ENCODE data around the gene KRT78. TPM values are rescaled to one million over a fixed set of nuclear protein-coding genes. Genes with fewer than 3 reads are reported as not detected.
"Not testable (repeated sequence)": the region's sequence is repeated elsewhere in the genome, so short reads cannot be mapped to it uniquely, and the experiment has no call there.

The KRT78 gene
- polyA plus RNA-seq, 1 experiment = not detected

GRCh38 chr12:52892207-52892852 is 43.5 kb upstream of the KRT78 start:
- ChIA-PET CTCF (interaction anchor here (2.4 kb wide), 2 partner anchors 12 to 88 kb away, joined by 8 to 13 read pairs; no protein-coding TSS in a partner anchor), POLR2A (no interaction called here)
- Histone ChIP-seq H3K36me3 (ENCODE audit: control insufficient read depth, insufficient read depth, low read length) (no peaks in the 10 kb centered on the region), H3K27me3 (ENCODE audit: control insufficient read depth, insufficient read depth, low read length) (no peaks in the 10 kb centered on the region), H3K4me3 (ENCODE audit: low read depth, low read length) (no peak overlapping the region)
- no peak for DNase-seq (ENCODE audit: low read depth)
- TF ChIP-seq CTCF (IDR thresholded peaks at IDR 0.05; ENCODE audit: insufficient read depth, low read depth, low read length) = no peak

GRCh38 chr12:52891044-52891443 is 42.2 kb upstream of the KRT78 start:
- TF ChIP-seq CTCF (IDR thresholded peaks at IDR 0.05; ENCODE audit: insufficient read depth, low read depth, low read length) = no peak
- H3K36me3 ChIP-seq (ENCODE audit: control insufficient read depth, insufficient read depth, low read length) = no peaks in the 10 kb centered on the region
- no peak for DNase-seq (ENCODE audit: low read depth)
- POLR2A ChIA-PET = no interaction called here
- H3K4me3 ChIP-seq (ENCODE audit: low read depth, low read length) = no peak overlapping the region
- CTCF ChIA-PET = interaction anchor here (2.4 kb wide), 1 partner anchor 90 kb away, joined by 13 read pairs; no protein-coding TSS in a partner anchor
- H3K27me3 ChIP-seq (ENCODE audit: control insufficient read depth, insufficient read depth, low read length) = no peaks in the 10 kb centered on the region

DNA sequence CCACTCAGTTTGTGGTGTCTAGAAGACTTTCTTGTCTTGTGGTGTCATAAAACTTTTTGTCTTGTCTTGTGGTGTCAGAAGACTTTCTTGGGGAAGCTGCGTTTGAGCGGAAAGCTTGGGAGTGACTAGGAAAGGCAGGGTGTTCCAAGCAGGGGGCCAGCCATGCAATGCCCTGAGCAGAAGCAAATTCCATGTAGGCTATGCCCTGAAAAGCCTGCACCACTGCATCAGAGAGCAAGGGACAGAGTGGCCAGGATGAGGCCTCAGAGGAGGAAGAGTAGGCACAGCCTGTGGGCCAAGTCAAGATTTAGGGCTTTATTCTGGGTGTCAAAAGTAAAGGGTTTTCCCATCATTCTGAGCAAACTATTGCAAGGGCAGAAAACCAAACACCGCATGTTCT is 41.6 kb upstream of the KRT78 start:
- no peak for TF ChIP-seq CTCF (IDR thresholded peaks at IDR 0.05; ENCODE audit: insufficient read depth, low read depth, low read length)
- Histone ChIP-seq H3K4me3 (ENCODE audit: low read depth, low read length) (no peak overlapping the region), H3K27me3 (ENCODE audit: control insufficient read depth, insufficient read depth, low read length) (no peaks in the 10 kb centered on the region), H3K36me3 (ENCODE audit: control insufficient read depth, insufficient read depth, low read length) (no peaks in the 10 kb centered on the region)
- CTCF ChIA-PET = interaction anchor here (3.2 to 14.6 kb wide), 2 partner anchors 10 to 92 kb away, joined by 25 to 722 read pairs; no protein-coding TSS in a partner anchor
- DNase-seq (ENCODE audit: low read depth) = no peak
- POLR2A ChIA-PET = no interaction called here

DNA sequence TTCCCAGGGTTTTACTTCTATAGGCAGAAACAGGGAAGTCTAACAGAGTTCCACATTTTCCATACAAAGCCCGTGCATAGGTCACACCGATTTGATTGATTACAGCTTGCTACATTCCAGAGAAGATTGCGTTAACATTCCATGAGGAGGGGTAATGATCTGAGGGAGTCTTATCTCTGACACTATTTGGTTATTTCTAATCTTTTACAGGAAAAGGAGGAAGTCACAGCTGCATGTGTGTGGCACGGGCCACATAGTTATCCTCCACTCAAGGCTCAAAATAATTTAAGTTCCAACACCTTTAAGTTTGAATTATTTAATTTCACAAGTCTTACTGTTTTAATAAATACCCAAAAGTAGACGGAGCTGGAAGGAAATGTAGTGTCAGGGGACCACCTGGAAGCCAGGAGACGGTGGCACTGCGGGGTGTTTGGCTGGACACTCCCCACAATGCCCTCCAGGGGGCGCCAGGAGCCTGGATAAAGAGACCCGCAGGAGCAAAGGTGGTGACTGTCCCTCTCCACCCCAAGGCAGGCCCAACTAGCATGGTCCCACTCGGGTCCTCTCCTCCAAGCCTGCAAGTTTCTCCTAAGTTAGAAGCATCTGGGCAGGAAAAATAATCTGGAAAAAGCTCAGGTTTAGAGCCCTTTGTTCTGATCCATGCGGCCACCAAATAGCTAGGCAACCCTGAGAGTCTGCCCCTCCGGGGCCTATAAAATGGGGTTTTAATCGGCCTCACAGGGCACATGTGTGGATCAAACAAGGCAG is 35.9 kb upstream of the KRT78 start:
- Histone ChIP-seq H3K4me3 (ENCODE audit: low read depth, low read length) (no peak overlapping the region), H3K27me3 (ENCODE audit: control insufficient read depth, insufficient read depth, low read length) (no peaks in the 10 kb centered on the region), H3K36me3 (ENCODE audit: control insufficient read depth, insufficient read depth, low read length) (no peaks in the 10 kb centered on the region)
- POLR2A ChIA-PET = interaction anchor here (0.8 kb wide), 1 partner anchor 96 kb away, joined by 4 read pairs; no protein-coding TSS in a partner anchor
- CTCF ChIA-PET = interaction anchor here (0.6 to 14.6 kb wide), 64 partner anchors 8 to 859 kb away, joined by 3 to 722 read pairs (median 4); partner anchors contain the start of genes EIF4B, KRT18, KRT74 and KRT8
- DNase-seq (ENCODE audit: low read depth) = no peak
- peak; percentile 89 for TF ChIP-seq CTCF (IDR thresholded peaks at IDR 0.05; ENCODE audit: insufficient read depth, low read depth, low read length)

GRCh38 chr12:52880499-52880898 is 31.7 kb upstream of the KRT78 start:
- DNase-seq (ENCODE audit: low read depth); H3K36me3 ChIP-seq (ENCODE audit: control insufficient read depth, insufficient read depth, low read length); POLR2A ChIA-PET; H3K4me3 ChIP-seq (ENCODE audit: low read depth, low read length); H3K27me3 ChIP-seq (ENCODE audit: control insufficient read depth, insufficient read depth, low read length): not testable (repeated sequence)
- CTCF ChIA-PET = interaction anchor here (0.6 to 14.6 kb wide), 49 partner anchors 9 to 877 kb away, joined by 3 to 722 read pairs (median 7); partner anchors contain the start of genes KRT74, KRT84 and KRT85

All from BJ (cell line).